Breast epithelium (tissue), 3 donors: ENCODE results near the gene SFMBT2.

Experiments used
- CTCF ChIP-seq, 3 donors: fragments of 450-650 bp; IDR thresholded peaks; one replicate each; pipeline ENCODE4 v1.5.1; 2016 to 2017; ENCODE audit warnings: antibody characterized with exemption in 3 of 3, mild to moderate bottlenecking in 3 of 3, moderate library complexity in 3 of 3
- POLR2A ChIP-seq: fragments of 450-650 bp; IDR thresholded peaks from one replicate; pipeline ENCODE4 v1.6.1; 2016; ENCODE audit warnings: antibody characterized with exemption, mild to moderate bottlenecking, moderate library complexity

- TF ChIP-seq POLR2A (no peak), CTCF (IDR thresholded peaks at IDR 0.05) (no peak)
These were observed 104.7 kb downstream of the SFMBT2 start for GRCh38 chr10:7306147-7306546.
